Erythroblast (primary cell): ENCODE measurements around the gene SMS.

Experiments
- GATA1 ChIP-seq: IDR thresholded peaks from 2 replicates; pipeline ENCODE4 v1.6.1; 2011; ENCODE audit warnings: low read depth, mild to moderate bottlenecking, control low read depth, low read length, moderate library complexity
- POLR2A ChIP-seq: IDR thresholded peaks from 2 replicates; pipeline ENCODE4 v1.6.1; 2011; ENCODE audit warnings: mild to moderate bottlenecking, low read length

GRCh38 chrX:21963269-21963668, 22.8 kb downstream of the SMS start:
- TF ChIP-seq POLR2A: no peak
- TF ChIP-seq GATA1: no peak
